ENCODE results near the gene BBC3. TPM values are rescaled to one million over a fixed set of nuclear protein-coding genes. Genes with fewer than 3 reads are reported as not detected.

Gene BBC3
- total RNA-seq, 1 experiment from 2014 or later: 49.5 TPM

- TF ChIP-seq TCF7 (CRISPR knock-in tag; IDR thresholded peaks at IDR 0.05; ENCODE audit: low read depth) (0 out of 2 replicates have a peak, but pooled peaks have one; percentile 32), GABPB1 (CRISPR knock-in tag; IDR thresholded peaks at IDR 0.05) (0 out of 2 replicates have a peak, but pooled peaks have one; percentile 27)
Observed at GRCh38 chr19:47231215-47232054, 436 bp upstream of the BBC3 start (continued).

- Mint-ChIP-seq H3K9me3 (no peaks in the 10 kb centered on the region), H3K27me3 (ENCODE audit: low read depth) (no peaks in the 10 kb centered on the region; the same call in 1 of the 2 replicates), H3K36me3 (peaks cover 4% of the 10 kb centered on the region), H3K27ac (no peak overlapping the region), H3K4me3 (peak overlapping the region; percentile 48), H3K4me1 (peaks cover 26% of the 10 kb centered on the region)
- ChIA-PET POLR2A (interaction anchor here (1.1 kb wide), 1 partner anchor 14 kb away, joined by 3 read pairs; no protein-coding TSS in a partner anchor), CTCF (interaction anchor here (7.4 to 9.0 kb wide), 2 partner anchors 15 to 19 kb away, joined by 79 to 136 read pairs; no protein-coding TSS in a partner anchor)
- no peak for ATAC-seq
- peak; percentile 85 for DNase-seq (ENCODE audit: low spot score)
- TF ChIP-seq NR2C2 (CRISPR knock-in tag; IDR thresholded peaks at IDR 0.05) (no peak), HMGXB4 (CRISPR knock-in tag; IDR thresholded peaks at IDR 0.05) (0 out of 2 replicates have a peak, but pooled peaks have one; percentile 63), ZNF219 (CRISPR knock-in tag; IDR thresholded peaks at IDR 0.05; ENCODE audit: borderline replicate concordance) (peak; percentile 45; the same call in 1 of the 2 replicates), FOXP4 (CRISPR knock-in tag; IDR thresholded peaks at IDR 0.05) (peak; percentile 72), SMAD3 (CRISPR knock-in tag; IDR thresholded peaks at IDR 0.05; ENCODE audit: borderline replicate concordance) (no peak), ATF1 (CRISPR knock-in tag; IDR thresholded peaks at IDR 0.05) (no peak), ZNF512 (CRISPR knock-in tag; IDR thresholded peaks at IDR 0.05; ENCODE audit: borderline replicate concordance) (no peak), CBFB (CRISPR knock-in tag; IDR thresholded peaks at IDR 0.05; ENCODE audit: low read depth) (no peak), E2F4 (CRISPR knock-in tag; IDR thresholded peaks at IDR 0.05; ENCODE audit: borderline replicate concordance, low read depth) (no peak), PREB (CRISPR knock-in tag; IDR thresholded peaks at IDR 0.05; ENCODE audit: borderline replicate concordance) (no peak), ESRRA (CRISPR knock-in tag; IDR thresholded peaks at IDR 0.05; ENCODE audit: borderline replicate concordance) (0 out of 2 replicates have a peak, but pooled peaks have one; percentile 26), GABPB1 (CRISPR knock-in tag; IDR thresholded peaks at IDR 0.05) (no peak), SMAD4 (CRISPR knock-in tag; IDR thresholded peaks at IDR 0.05) (no peak), ETV6 (CRISPR knock-in tag; IDR thresholded peaks at IDR 0.05) (peak; percentile 46; the same call in 1 of the 2 replicates), ZBTB43 (CRISPR knock-in tag; IDR thresholded peaks at IDR 0.05) (no peak), ZNF317 (CRISPR knock-in tag; IDR thresholded peaks at IDR 0.05; ENCODE audit: borderline replicate concordance, low read depth) (no peak), ZNF138 (CRISPR knock-in tag; conservative IDR thresholded peaks at IDR 0.05) (no peak)
Observed at GRCh38 chr19:47230054-47230920, 712 bp downstream of the BBC3 start.

Data from WTC11 (cell line).